Measurements from ENCODE around the gene IQSEC3.
"Not testable (repeated sequence)": the region's sequence is repeated elsewhere in the genome, so short reads cannot be mapped to it uniquely, and the experiment has no call there.

Gene IQSEC3

GRCh38 chr12:53735-54730 is 12.5 kb upstream of the IQSEC3 start:
- no peak for FAIRE-seq

GRCh38 chr12:54750-55535 is 11.6 kb upstream of the IQSEC3 start:
- FAIRE-seq: no peak

GRCh38 chr12:56683-57346 is 9.8 kb upstream of the IQSEC3 start:
- FAIRE-seq: no peak

- no peak for FAIRE-seq
These were observed 9.0 kb upstream of the IQSEC3 start for GRCh38 chr12:57539-57938.

- FAIRE-seq: no peak
These were observed 7.7 kb upstream of the IQSEC3 start for GRCh38 chr12:58832-59231.

GRCh38 chr12:61845-62244 is 4.7 kb upstream of the IQSEC3 start:
- FAIRE-seq: not testable (repeated sequence)

GRCh38 chr12:65491-66063 is 990 bp upstream of the IQSEC3 start:
- not testable (repeated sequence) for FAIRE-seq

GRCh38 chr12:66782-67504 is 376 bp downstream of the IQSEC3 start:
- FAIRE-seq: not testable (repeated sequence)

- not testable (repeated sequence) for FAIRE-seq
These were observed 3.1 kb downstream of the IQSEC3 start for GRCh38 chr12:69677-70076.

GRCh38 chr12:70541-70940 is 4.0 kb downstream of the IQSEC3 start:
- FAIRE-seq: not testable (repeated sequence)

GRCh38 chr12:72018-72417 is 5.5 kb downstream of the IQSEC3 start:
- not testable (repeated sequence) for FAIRE-seq

GRCh38 chr12:74420-75190 is 8.0 kb downstream of the IQSEC3 start:
- FAIRE-seq: not testable (repeated sequence)

- FAIRE-seq: not testable (repeated sequence)
These were observed 9.0 kb downstream of the IQSEC3 start for GRCh38 chr12:75541-75940.

GRCh38 chr12:76102-76501 is 9.5 kb downstream of the IQSEC3 start:
- not testable (repeated sequence) for FAIRE-seq

GRCh38 chr12:76551-76950 is 10.0 kb downstream of the IQSEC3 start:
- not testable (repeated sequence) for FAIRE-seq

GRCh38 chr12:77101-77719 is 10.6 kb downstream of the IQSEC3 start:
- FAIRE-seq: not testable (repeated sequence)

GRCh38 chr12:77769-78383 is 11.3 kb downstream of the IQSEC3 start:
- not testable (repeated sequence) for FAIRE-seq

GRCh38 chr12:78981-79380 is 12.4 kb downstream of the IQSEC3 start:
- FAIRE-seq: no peak

- FAIRE-seq: no peak
These were observed 14.2 kb downstream of the IQSEC3 start for GRCh38 chr12:80681-81190.

GRCh38 chr12:82740-83139 is 16.2 kb downstream of the IQSEC3 start:
- no peak for FAIRE-seq
